OCI-LY1 (cell line): ENCODE measurements around the gene TUBE1.

Experiments
- H2AFZ ChIP-seq: fragments of 200-600 bp; sonication (generic), shearing (Covaris generic); 2 replicates; pipeline ENCODE4 v1.6.0; 2014; ENCODE audit warnings: antibody characterized with exemption, mild to moderate bottlenecking, low read length
- H3F3A ChIP-seq: fragments of 200-600 bp; sonication (generic), shearing (Covaris generic); 2 replicates; pipeline ENCODE4 v1.6.0; 2014; ENCODE audit warnings: mild to moderate bottlenecking, antibody characterized with exemption, low read length, moderate library complexity; ENCODE audit not compliant: insufficient read depth
- H3K27ac ChIP-seq: fragments of 200-600 bp; sonication (generic); 2 replicates; pipeline ENCODE4 v1.5.1; 2014; ENCODE audit warnings: low read length, mixed run types, mild to moderate bottlenecking, low read depth; ENCODE audit not compliant: poor library complexity, severe bottlenecking
- H3K27me3 ChIP-seq: fragments of 200-600 bp; sonication (generic); 2 replicates; pipeline ENCODE4 v1.6.0; 2014; ENCODE audit warnings: antibody characterized with exemption, mild to moderate bottlenecking, low read length, moderate library complexity; ENCODE audit not compliant: insufficient read depth
- H3K36me3 ChIP-seq: fragments of 200-600 bp; sonication (generic); 2 replicates; pipeline ENCODE4 v1.6.1; 2014; ENCODE audit warnings: mild to moderate bottlenecking, antibody characterized with exemption, low read length, moderate library complexity, mixed read lengths; ENCODE audit not compliant: insufficient read depth
- H3K4me1 ChIP-seq: fragments of 200-600 bp; sonication (generic); 2 replicates; pipeline ENCODE4 v1.5.1; 2014; ENCODE audit warnings: mild to moderate bottlenecking, low read length, moderate library complexity; ENCODE audit not compliant: insufficient read depth, severe bottlenecking
- H3K4me2 ChIP-seq: fragments of 200-600 bp; sonication (generic), shearing (Covaris generic); 2 replicates; pipeline ENCODE4 v1.6.1; 2014; ENCODE audit warnings: low read length
- H3K4me3 ChIP-seq: fragments of 200-600 bp; sonication (generic); 2 replicates; pipeline ENCODE4 v1.5.1; 2014; ENCODE audit warnings: low read length, low read depth, mild to moderate bottlenecking, mixed read lengths; ENCODE audit not compliant: poor library complexity, severe bottlenecking
- H3K79me2 ChIP-seq: fragments of 200-600 bp; shearing (Covaris generic); 2 replicates; pipeline ENCODE4 v1.6.1; 2016; ENCODE audit warnings: mixed run types, low read length, mixed read lengths; ENCODE audit not compliant: insufficient read depth
- H3K9ac ChIP-seq: fragments of 200-600 bp; sonication (generic), shearing (Covaris generic); 2 replicates; pipeline ENCODE4 v1.6.1; 2014; ENCODE audit warnings: mild to moderate bottlenecking, low read length, mixed read lengths
- H3K9me2 ChIP-seq: fragments of 200-600 bp; sonication (generic), shearing (Covaris generic); 2 replicates; pipeline ENCODE4 v1.6.1; 2014; ENCODE audit warnings: low read depth, mild to moderate bottlenecking, low read length, mixed read lengths
- H3K9me3 ChIP-seq: fragments of 200-600 bp; shearing (Covaris generic); 2 replicates; pipeline ENCODE4 v1.6.1; 2014; ENCODE audit warnings: low read length, mixed read lengths
- H4K20me1 ChIP-seq: fragments of 200-600 bp; sonication (generic), shearing (Covaris generic); 2 replicates; pipeline ENCODE4 v1.6.0; 2016; ENCODE audit warnings: mild to moderate bottlenecking, low read length; ENCODE audit not compliant: insufficient read depth
- CTCF ChIP-seq: fragments of 200-600 bp; sonication (generic), shearing (Covaris generic); IDR thresholded peaks from 2 replicates; pipeline ENCODE4 v1.5.1; 2017; ENCODE audit warnings: mild to moderate bottlenecking, antibody characterized with exemption, low read length, moderate library complexity, mixed read lengths
- EZH2 ChIP-seq: fragments of 200-600 bp; sonication (generic), shearing (Covaris generic); IDR thresholded peaks from 2 replicates; pipeline ENCODE4 v1.8.0; 2017; ENCODE audit warnings: borderline replicate concordance, mixed run types, mild to moderate bottlenecking, antibody characterized with exemption, low read length, moderate library complexity, mixed read lengths

TUBE1 gene

GRCh38 chr6:112043032-112044007 is 44.0 kb downstream of the TUBE1 start:
- Histone ChIP-seq H3K27me3 (no peaks in the 10 kb centered on the region), H3K36me3 (no peaks in the 10 kb centered on the region), H3K4me3 (peak overlapping the region; percentile 67), H3K27ac (no peak overlapping the region), H3K4me1 (no peaks in the 10 kb centered on the region), H2AFZ (peak overlapping the region; percentile 82; the same call in 1 of the 2 replicates), H3K79me2 (no peaks in the 10 kb centered on the region), H3K9me3 (no peaks in the 10 kb centered on the region), H3K9ac (peak overlapping the region; percentile 56), H3F3A (no peaks in the 10 kb centered on the region), H3K9me2 (no peaks in the 10 kb centered on the region), H3K4me2 (peak overlapping the region; percentile 96), H4K20me1 (no peaks in the 10 kb centered on the region)
- no peak for TF ChIP-seq EZH2
- TF ChIP-seq CTCF: peak; percentile 92

- no peaks in the 10 kb centered on the region for H3K9me3 ChIP-seq
- no peaks in the 10 kb centered on the region for H3K36me3 ChIP-seq
- H3F3A ChIP-seq: no peaks in the 10 kb centered on the region
- no peak overlapping the region for H3K9ac ChIP-seq
- no peaks in the 10 kb centered on the region for H3K79me2 ChIP-seq
- H3K27me3 ChIP-seq: no peaks in the 10 kb centered on the region
- H3K4me2 ChIP-seq: no peak overlapping the region
- H2AFZ ChIP-seq: no peak overlapping the region
- no peak overlapping the region for H3K27ac ChIP-seq
- no peaks in the 10 kb centered on the region for H3K9me2 ChIP-seq
- no peaks in the 10 kb centered on the region for H3K4me1 ChIP-seq
- no peak for TF ChIP-seq CTCF
- H3K4me3 ChIP-seq: no peak overlapping the region
- no peaks in the 10 kb centered on the region for H4K20me1 ChIP-seq
Measured at GRCh38 chr6:112041535-112041934, 45.7 kb downstream of the TUBE1 start.

- Histone ChIP-seq H3K79me2 (no peaks in the 10 kb centered on the region), H3F3A (no peaks in the 10 kb centered on the region), H3K36me3 (no peaks in the 10 kb centered on the region), H3K9ac (no peak overlapping the region), H3K27ac (no peak overlapping the region), H3K4me2 (no peak overlapping the region), H3K4me3 (no peak overlapping the region), H3K4me1 (no peaks in the 10 kb centered on the region), H3K27me3 (no peaks in the 10 kb centered on the region), H3K9me2 (no peaks in the 10 kb centered on the region), H3K9me3 (no peaks in the 10 kb centered on the region), H2AFZ (no peak overlapping the region), H4K20me1 (no peaks in the 10 kb centered on the region)
- TF ChIP-seq CTCF (no peak), EZH2 (no peak)
Measured at GRCh38 chr6:112040956-112041355, 46.3 kb downstream of the TUBE1 start.
